ENCODE data around the gene KCNIP2. TPM values are rescaled to one million over a fixed set of nuclear protein-coding genes. Genes with fewer than 3 reads are reported as not detected.

KCNIP2 gene
- total RNA-seq, 1 donor from 2014 or later, result 2.2 TPM

- Mint-ChIP-seq H3K27ac (ENCODE audit: unreplicated experiment) (no peak overlapping the region), H3K9me3 (no peaks in the 10 kb centered on the region), H3K27me3 (ENCODE audit: low read depth) (peaks cover 37% of the 10 kb centered on the region), H3K36me3 (ENCODE audit: low read depth) (no peaks in the 10 kb centered on the region), H3K4me3 (peak overlapping the region; percentile 89), H3K4me1 (peaks cover 53% of the 10 kb centered on the region)
- no peak for DNase-seq (ENCODE audit: low read depth, low spot score)
- no peak for TF ChIP-seq CTCF (conservative IDR thresholded peaks at IDR 0.05)
These were observed 3.4 kb downstream of the KCNIP2 start for GRCh38 chr10:101840102-101840684.

GRCh38 chr10:101839416-101840063, 4.1 kb downstream of the KCNIP2 start:
- Mint-ChIP-seq H3K36me3 (ENCODE audit: low read depth) (no peaks in the 10 kb centered on the region), H3K27ac (ENCODE audit: unreplicated experiment) (no peak overlapping the region), H3K4me3 (peak overlapping the region; percentile 83), H3K4me1 (peaks cover 57% of the 10 kb centered on the region), H3K27me3 (ENCODE audit: low read depth) (peaks cover 37% of the 10 kb centered on the region), H3K9me3 (no peaks in the 10 kb centered on the region)
- peak; percentile 48 for DNase-seq (ENCODE audit: low read depth, low spot score)
- no peak for TF ChIP-seq CTCF (conservative IDR thresholded peaks at IDR 0.05)

GRCh38 chr10:101839002-101839401, 4.6 kb downstream of the KCNIP2 start:
- Mint-ChIP-seq H3K4me1 (peaks cover 52% of the 10 kb centered on the region), H3K27ac (ENCODE audit: unreplicated experiment) (no peak overlapping the region), H3K9me3 (no peaks in the 10 kb centered on the region), H3K27me3 (ENCODE audit: low read depth) (peaks cover 31% of the 10 kb centered on the region), H3K36me3 (ENCODE audit: low read depth) (no peaks in the 10 kb centered on the region), H3K4me3 (peak overlapping the region; percentile 83)
- no peak for DNase-seq (ENCODE audit: low read depth, low spot score)
- TF ChIP-seq CTCF (conservative IDR thresholded peaks at IDR 0.05), result no peak

GRCh38 chr10:101838416-101838970, 5.1 kb downstream of the KCNIP2 start:
- Mint-ChIP-seq H3K27ac (ENCODE audit: unreplicated experiment) (no peak overlapping the region), H3K4me3 (peak overlapping the region; percentile 83), H3K9me3 (no peaks in the 10 kb centered on the region)

GRCh38 chr10:101837748-101838147, 5.9 kb downstream of the KCNIP2 start:
- H3K9me3 Mint-ChIP-seq, result no peaks in the 10 kb centered on the region
- no peak for DNase-seq (ENCODE audit: low read depth, low spot score)
- H3K4me3 Mint-ChIP-seq, result peak overlapping the region; percentile 83
- H3K27ac Mint-ChIP-seq (ENCODE audit: unreplicated experiment), result no peak overlapping the region
- H3K36me3 Mint-ChIP-seq (ENCODE audit: low read depth), result no peaks in the 10 kb centered on the region
- TF ChIP-seq CTCF (conservative IDR thresholded peaks at IDR 0.05), result no peak
- peaks cover 47% of the 10 kb centered on the region for H3K4me1 Mint-ChIP-seq
- peaks cover 25% of the 10 kb centered on the region for H3K27me3 Mint-ChIP-seq (ENCODE audit: low read depth)

More at GRCh38 chr10:101838416-101838970, 5.1 kb downstream of the KCNIP2 start:
- DNase-seq (ENCODE audit: low read depth, low spot score), result no peak
- peaks cover 51% of the 10 kb centered on the region for H3K4me1 Mint-ChIP-seq
- TF ChIP-seq CTCF (conservative IDR thresholded peaks at IDR 0.05), result no peak
- H3K27me3 Mint-ChIP-seq (ENCODE audit: low read depth), result peaks cover 30% of the 10 kb centered on the region
- no peaks in the 10 kb centered on the region for H3K36me3 Mint-ChIP-seq (ENCODE audit: low read depth)

Data from neural crest cell (in vitro differentiated cells).